Smooth muscle cell (in vitro differentiated cells): ENCODE measurements around the gene TEX52. TPM values are rescaled to one million over a fixed set of nuclear protein-coding genes. Genes with fewer than 3 reads are reported as not detected.
A peak's percentile ranks its signal among the peaks of the same experiment; 100 is the strongest.
"Not testable (repeated sequence)": the region's sequence is repeated elsewhere in the genome, so short reads cannot be mapped to it uniquely, and the experiment has no call there.

Source experiments
- DNase-seq: peaks from one replicate; lab custom pipeline; 2025; ENCODE audit not compliant: unreplicated experiment; lab: John Stamatoyannopoulos, UW
- H2AFZ ChIP-seq: fragments of 200-600 bp; sonication (generic); 2 replicates; pipeline ENCODE4 v1.6.0; 2016; ENCODE audit warnings: antibody characterized with exemption, low read depth, mild to moderate bottlenecking
- H3F3A ChIP-seq: fragments of 200-600 bp; sonication (generic); 2 replicates; pipeline ENCODE4 v1.6.0; 2017; ENCODE audit warnings: antibody characterized with exemption, low read depth
- H3K27ac ChIP-seq: fragments of 200-600 bp; sonication (generic); 2 replicates; pipeline ENCODE4 v1.5.1; 2016; ENCODE audit warnings: low read depth, mild to moderate bottlenecking
- H3K27me3 ChIP-seq: fragments of 200-600 bp; sonication (generic); 2 replicates; pipeline ENCODE4 v1.6.1; 2016; ENCODE audit warnings: low read depth, mild to moderate bottlenecking
- H3K36me3 ChIP-seq: fragments of 200-600 bp; sonication (generic); 2 replicates; pipeline ENCODE4 v1.5.1; 2016; ENCODE audit warnings: low read depth
- H3K4me1 ChIP-seq: fragments of 200-600 bp; sonication (generic); 2 replicates; pipeline ENCODE4 v1.5.1; 2016; ENCODE audit warnings: low read depth
- H3K4me2 ChIP-seq: fragments of 200-600 bp; sonication (generic); 2 replicates; pipeline ENCODE4 v1.6.0; 2016; ENCODE audit warnings: mild to moderate bottlenecking
- H3K4me3 ChIP-seq: fragments of 200-600 bp; sonication (generic); 2 replicates; pipeline ENCODE4 v1.5.1; 2016; ENCODE audit warnings: mild to moderate bottlenecking
- H3K79me2 ChIP-seq: fragments of 200-600 bp; sonication (generic); 2 replicates; pipeline ENCODE4 v1.6.0; 2016; ENCODE audit warnings: low read depth, mild to moderate bottlenecking
- H3K9ac ChIP-seq: fragments of 200-600 bp; sonication (generic); 2 replicates; pipeline ENCODE4 v1.6.0; 2016; ENCODE audit warnings: low read depth
- H3K9me3 ChIP-seq: fragments of 200-600 bp; sonication (generic); replicated peaks from 2 replicates; pipeline ENCODE4 v1.5.1; 2016; ENCODE audit warnings: low read depth
- H4K20me1 ChIP-seq: fragments of 200-600 bp; sonication (generic); 2 replicates; pipeline ENCODE4 v1.6.0; 2016; ENCODE audit warnings: low read depth
- CTCF ChIP-seq: fragments of 200-600 bp; sonication (generic); IDR thresholded peaks from 2 replicates; pipeline ENCODE4 v1.5.1; 2017; ENCODE audit warnings: borderline replicate concordance, mild to moderate bottlenecking, antibody characterized with exemption; ENCODE audit not compliant: insufficient read depth, poor library complexity, severe bottlenecking
- WGBS: methylation state at CpG from one replicate; pipeline ENCODE4 v1.1.7; 2016; ENCODE audit warnings: low lambda C conversion rate; 5-methylcytosine and 5-hydroxymethylcytosine counted together
- polyA plus RNA-seq: library from polyadenylated mRNA; unstranded; fragments of >200 nt; fragmentation: Nextera tagmentation; extraction: Ambion mirVana; gene quantifications from 2 replicates; pipeline ENCODE4 v1.2.1, GENCODE V29; 2016
- total RNA-seq: library from RNA; depleted of rRNA; stranded (reverse); fragments of >200 nt; gene quantifications from 2 replicates; pipeline ENCODE4 v1.2.3, GENCODE V29; 2014

TEX52 gene
- total and polyA plus RNA-seq, 2 experiments from 2014 or later = 0.14 TPM; not detected in 1

DNA sequence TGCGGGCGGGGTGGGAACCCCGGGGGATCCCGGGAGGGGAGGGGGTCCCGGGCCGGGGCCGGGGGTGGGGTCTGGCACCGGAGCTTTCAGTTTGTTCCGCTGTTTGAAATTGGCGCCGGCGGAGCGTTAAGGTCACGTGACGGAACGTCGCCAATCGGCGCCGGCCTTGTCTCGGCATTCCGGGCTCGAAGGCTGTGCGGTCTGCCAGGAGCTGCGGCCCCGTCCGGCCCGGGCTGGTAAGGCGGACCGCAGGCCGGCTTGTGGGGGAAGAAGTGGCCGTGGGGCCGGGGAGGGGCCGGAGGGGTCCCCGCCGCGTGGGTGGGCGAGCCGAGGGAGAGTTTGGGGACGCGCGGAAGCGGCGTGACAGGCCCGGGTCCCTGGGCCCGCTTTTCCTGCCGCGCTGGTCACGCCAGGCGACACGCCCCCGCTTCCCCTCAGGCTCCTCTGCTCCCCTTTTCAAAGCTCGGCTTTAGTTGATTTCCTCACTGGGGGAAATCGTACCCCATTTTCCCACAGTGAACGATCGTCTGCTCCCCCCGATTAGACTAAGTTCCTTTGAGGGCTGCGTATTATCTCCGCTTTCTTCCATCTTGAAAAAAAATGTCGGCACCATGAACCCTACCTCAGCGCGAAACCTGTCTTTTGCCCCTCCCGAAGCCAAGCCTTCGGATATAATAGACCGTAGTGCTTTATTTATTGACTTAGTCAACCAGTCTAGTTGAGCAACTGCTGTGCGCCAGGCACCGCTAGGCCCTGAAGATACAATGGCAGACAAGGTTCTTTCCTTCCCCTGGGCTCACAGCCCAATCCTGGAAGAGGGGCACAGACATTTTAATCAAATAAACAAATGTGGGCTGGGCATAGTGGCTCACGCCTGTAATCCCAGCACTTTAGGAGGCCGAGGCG, 20.5 kb upstream of the TEX52 start, which contains the start of the genes FOXM1 and RHNO1:
Gene FOXM1 (minus strand): TSS at position 128 of the 906 bp plus-strand sequence. CDS start 2,696 bp downstream, outside the sequence.
Gene RHNO1 (plus strand): TSS at position 177 of the 906 bp plus-strand sequence. CDS start 8,144 bp downstream, outside the sequence.
- DNase-seq = peak; percentile 70
- H3K27me3 ChIP-seq = no peaks in the 10 kb centered on the region
- no peak for TF ChIP-seq CTCF
- H4K20me1 ChIP-seq = no peaks in the 10 kb centered on the region
- H2AFZ ChIP-seq = peak within 1 kb of the TSS; percentile 92
- WGBS = under 1% methylated on average over 39 of the region's 70 CpGs
- peak within 1 kb of the TSS; percentile 81 for H3K4me3 ChIP-seq
- peak within 1 kb of the TSS; percentile 98 for H3K4me2 ChIP-seq
- H3F3A ChIP-seq = peaks cover 2% of the 10 kb centered on the region
- H3K27ac ChIP-seq = peak within 1 kb of the TSS; percentile 84
- no peaks in the 10 kb centered on the region for H3K36me3 ChIP-seq
- H3K4me1 ChIP-seq = peaks cover 8% of the 10 kb centered on the region
- H3K9me3 ChIP-seq = no peaks in the 10 kb centered on the region
- H3K79me2 ChIP-seq = peaks cover 50% of the 10 kb centered on the region
- H3K9ac ChIP-seq = peak within 1 kb of the TSS; percentile 88

DNA sequence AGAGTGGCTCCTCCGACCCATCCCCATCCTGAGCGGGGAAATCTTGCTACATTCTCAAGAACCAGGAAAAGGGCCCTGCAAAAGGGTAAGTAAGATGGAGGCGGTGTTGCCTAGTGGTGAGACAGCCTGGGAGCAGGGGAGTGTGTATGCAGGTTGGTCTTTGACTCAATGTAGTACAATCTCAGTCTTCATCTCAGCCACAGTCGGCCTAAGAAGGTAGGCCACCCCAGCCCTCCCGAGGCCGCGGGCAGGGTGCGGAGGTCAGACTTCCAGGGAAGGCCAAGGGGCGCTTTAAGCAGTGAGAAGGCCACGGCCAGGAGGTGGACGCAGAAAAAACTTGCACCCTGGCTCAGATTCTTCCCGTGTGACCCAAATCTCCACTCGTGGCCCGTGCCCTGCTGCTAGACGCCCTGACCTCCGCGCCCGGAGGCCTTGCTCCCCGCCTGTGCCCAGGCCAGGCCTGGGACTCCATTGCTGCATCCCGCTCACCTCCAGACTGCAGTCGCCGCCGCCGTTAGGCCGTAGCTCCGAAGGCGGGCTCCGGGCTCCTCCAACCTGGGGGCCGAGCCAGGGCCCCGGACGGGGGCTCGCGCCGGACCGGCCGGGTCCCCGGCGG, 19.7 kb upstream of the TEX52 start:
- Histone ChIP-seq H4K20me1 (no peaks in the 10 kb centered on the region), H3K9me3 (no peaks in the 10 kb centered on the region), H3K27me3 (no peaks in the 10 kb centered on the region), H3K4me3 (peak overlapping the region; percentile 81), H3K27ac (peak overlapping the region; percentile 84), H3K4me2 (peak overlapping the region; percentile 98), H3F3A (peaks cover 2% of the 10 kb centered on the region), H3K9ac (peak overlapping the region; percentile 88), H3K79me2 (peaks cover 43% of the 10 kb centered on the region), H2AFZ (peak overlapping the region; percentile 92), H3K36me3 (no peaks in the 10 kb centered on the region), H3K4me1 (peaks cover 8% of the 10 kb centered on the region)
- DNase-seq = no peak
- TF ChIP-seq CTCF = no peak
- WGBS = 5% methylated on average over 30 of the region's 38 CpGs

- not testable (repeated sequence) for H2AFZ ChIP-seq, H3K9ac ChIP-seq, H3K4me2 ChIP-seq, H3K27ac ChIP-seq, H4K20me1 ChIP-seq, H3K27me3 ChIP-seq, H3K4me1 ChIP-seq, H3K9me3 ChIP-seq, H3K79me2 ChIP-seq, DNase-seq, H3K4me3 ChIP-seq, H3K36me3 ChIP-seq, H3F3A ChIP-seq
- 90% methylated on average over 9 of the region's 9 CpGs for WGBS
Observed at GRCh38 chr12:2868986-2869632, 12.3 kb upstream of the TEX52 start.

GRCh38 chr12:2864198-2864597, 7.4 kb upstream of the TEX52 start:
- no peak for DNase-seq
- Histone ChIP-seq H3K27me3 (no peaks in the 10 kb centered on the region), H3K9me3 (no peaks in the 10 kb centered on the region), H4K20me1 (no peaks in the 10 kb centered on the region), H2AFZ (no peak overlapping the region), H3K79me2 (no peaks in the 10 kb centered on the region), H3K4me2 (no peak overlapping the region), H3K4me1 (no peaks in the 10 kb centered on the region), H3K36me3 (no peaks in the 10 kb centered on the region), H3K9ac (no peak overlapping the region), H3K27ac (no peak overlapping the region), H3F3A (no peaks in the 10 kb centered on the region), H3K4me3 (no peak overlapping the region)
- no peak for TF ChIP-seq CTCF
- 100% methylated on average over 9 of the region's 9 CpGs for WGBS

DNA sequence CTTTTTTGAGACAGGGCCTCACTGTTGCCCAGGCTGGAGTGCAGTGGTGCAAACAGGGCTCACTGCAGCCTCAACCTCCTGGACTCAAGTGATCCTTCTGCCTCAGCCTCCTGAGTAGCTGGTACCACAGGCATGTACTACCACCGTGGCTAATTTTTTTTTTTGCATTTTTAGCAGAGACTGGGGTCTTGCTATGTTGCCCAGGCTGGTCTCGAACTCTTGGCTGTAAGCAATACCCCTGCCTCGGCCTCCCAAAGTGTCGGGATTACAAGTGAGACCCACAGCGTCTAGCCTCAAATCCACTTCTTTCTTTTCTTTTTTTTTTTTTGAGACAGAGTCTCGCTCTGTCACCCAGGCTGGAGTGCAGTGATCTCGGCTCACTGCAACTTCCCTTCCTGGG, 6.6 kb upstream of the TEX52 start:
- not testable (repeated sequence) for H3K27ac ChIP-seq, H4K20me1 ChIP-seq, H2AFZ ChIP-seq, H3K79me2 ChIP-seq, H3K36me3 ChIP-seq, H3K4me3 ChIP-seq, H3K9me3 ChIP-seq, H3K4me1 ChIP-seq, H3K9ac ChIP-seq, H3F3A ChIP-seq, H3K4me2 ChIP-seq, DNase-seq, H3K27me3 ChIP-seq
- 98% methylated on average over 7 of the region's 7 CpGs for WGBS
